ENCODE data around the gene CLDN11. TPM values are rescaled to one million over a fixed set of nuclear protein-coding genes. Genes with fewer than 3 reads are reported as not detected.
A peak's percentile ranks its signal among the peaks of the same experiment; 100 is the strongest.

Gene CLDN11
- total RNA-seq, 5 donors from 2014 or later (not counting 1 experiment from before 2014, with no cell fraction given), result 0.51 to 0.76 (median 0.70) TPM; not detected in 2

- CTCF ChIA-PET, result interaction anchor here in 1 of 2 donors (0.7 kb wide), 1 partner anchor 373 kb away, joined by 4 read pairs; no protein-coding TSS in a partner anchor
- Mint-ChIP-seq H3K4me1 (peaks cover 14 to 17% (median 16%) of the 10 kb centered on the region in 3 donors), H3K27me3 (no peaks in the 10 kb centered on the region), H3K4me3 (no peak overlapping the region), H3K36me3 (peaks cover 61% of the 10 kb centered on the region), H3K9me3 (no peaks in the 10 kb centered on the region), H3K27ac (no peak overlapping the region)
- Histone ChIP-seq H3K4me3 (ENCODE audit: control insufficient read depth in 1 of 2, extremely low read depth in 1 of 2, low read length in 1 of 2) (no peak overlapping the region), H3K36me3 (ENCODE audit: control insufficient read depth in 2 of 2, extremely low read depth in 1 of 2, insufficient read depth in 1 of 2, low read length in 1 of 2) (peaks cover 2 to 41% of the 10 kb centered on the region in 2 donors), H3K27ac (ENCODE audit: low read length) (no peak overlapping the region), H3K9me3 (no peaks in the 10 kb centered on the region), H3K27me3 (replicated peaks in 1 of 2; ENCODE audit: control insufficient read depth in 2 of 2, extremely low read depth in 1 of 2, insufficient read depth in 2 of 2, low read length in 1 of 2) (no peaks in the 10 kb centered on the region), H3K4me1 (ENCODE audit: control insufficient read depth in 1 of 2, extremely low read depth in 1 of 2, insufficient read depth in 2 of 2, low read length in 2 of 2) (no peaks in the 10 kb centered on the region)
- no peak for DNase-seq
- no peak for ATAC-seq (replicated peaks in 1 of 4)
- POLR2A ChIA-PET, result interaction anchor here in 1 of 2 donors (0.7 kb wide), 1 partner anchor 184 kb away, joined by 3 read pairs; no protein-coding TSS in a partner anchor
Measured at GRCh38 chr3:170387950-170388349, 30.7 kb upstream of the CLDN11 start.

GRCh38 chr3:170391108-170391507 lies 27.6 kb upstream of the CLDN11 start:
- Mint-ChIP-seq H3K9me3 (no peaks in the 10 kb centered on the region), H3K36me3 (peaks cover 38% of the 10 kb centered on the region), H3K4me3 (no peak overlapping the region), H3K27me3 (no peaks in the 10 kb centered on the region), H3K27ac (no peak overlapping the region), H3K4me1 (peaks cover 5 to 9% (median 7%) of the 10 kb centered on the region in 3 donors)
- CTCF ChIA-PET, result interaction anchor here in 1 of 2 donors (0.7 to 1.0 kb wide), 3 partner anchors 20 to 246 kb away, joined by 3 to 5 read pairs (median 3); no protein-coding TSS in a partner anchor
- 75% methylated on average over 1 of the region's 4 CpGs for WGBS (ENCODE audit: insufficient coverage)
- H3K4me3 ChIP-seq (ENCODE audit: control insufficient read depth in 1 of 2, extremely low read depth in 1 of 2, low read length in 1 of 2), result no peak overlapping the region
- peaks cover 2 to 31% of the 10 kb centered on the region in 2 donors for H3K36me3 ChIP-seq (ENCODE audit: control insufficient read depth in 2 of 2, extremely low read depth in 1 of 2, insufficient read depth in 1 of 2, low read length in 1 of 2)
- POLR2A ChIA-PET, result interaction anchor here in 1 of 2 donors (0.7 to 1.1 kb wide), 2 partner anchors 8 to 28 kb away, joined by 3 to 4 read pairs; no protein-coding TSS in a partner anchor
- DNase-seq (no peak), ATAC-seq (replicated peaks in 1 of 4) (no peak)
- no peaks in the 10 kb centered on the region for H3K27me3 ChIP-seq (replicated peaks in 1 of 2; ENCODE audit: control insufficient read depth in 2 of 2, extremely low read depth in 1 of 2, insufficient read depth in 2 of 2, low read length in 1 of 2)
- H3K4me1 ChIP-seq (ENCODE audit: control insufficient read depth in 1 of 2, extremely low read depth in 1 of 2, insufficient read depth in 2 of 2, low read length in 2 of 2), result no peaks in the 10 kb centered on the region
- no peaks in the 10 kb centered on the region for H3K9me3 ChIP-seq
- H3K27ac ChIP-seq (ENCODE audit: low read length), result no peak overlapping the region

GRCh38 chr3:170397685-170398084 lies 21.0 kb upstream of the CLDN11 start:
- ChIA-PET POLR2A (interaction anchor here in 1 of 2 donors (0.6 kb wide), 1 partner anchor 296 kb away, joined by 3 read pairs; no protein-coding TSS in a partner anchor), CTCF (interaction anchor here in 1 of 2 donors (0.6 kb wide), 1 partner anchor 89 kb away, joined by 6 read pairs; no protein-coding TSS in a partner anchor)
- H3K27ac ChIP-seq (ENCODE audit: low read length), result no peak overlapping the region
- no peaks in the 10 kb centered on the region for H3K27me3 ChIP-seq (replicated peaks in 1 of 2; ENCODE audit: control insufficient read depth in 2 of 2, extremely low read depth in 1 of 2, insufficient read depth in 2 of 2, low read length in 1 of 2)
- Mint-ChIP-seq H3K27me3 (no peaks in the 10 kb centered on the region), H3K27ac (no peak overlapping the region), H3K4me1 (peaks cover 1 to 6% (median 4%) of the 10 kb centered on the region in 3 donors), H3K4me3 (no peak overlapping the region), H3K36me3 (no peaks in the 10 kb centered on the region), H3K9me3 (peaks cover 0 to 4% (median 0%) of the 10 kb centered on the region in 3 donors)
- DNase-seq, result no peak
- no peak for ATAC-seq (replicated peaks in 1 of 4)
- no peak overlapping the region for H3K4me3 ChIP-seq (ENCODE audit: control insufficient read depth in 1 of 2, extremely low read depth in 1 of 2, low read length in 1 of 2)
- H3K36me3 ChIP-seq (ENCODE audit: control insufficient read depth in 2 of 2, extremely low read depth in 1 of 2, insufficient read depth in 1 of 2, low read length in 1 of 2), result no peaks in the 10 kb centered on the region
- 100% methylated on average over 3 of the region's 6 CpGs for WGBS (ENCODE audit: insufficient coverage)
- no peaks in the 10 kb centered on the region for H3K4me1 ChIP-seq (ENCODE audit: control insufficient read depth in 1 of 2, extremely low read depth in 1 of 2, insufficient read depth in 2 of 2, low read length in 2 of 2)
- H3K9me3 ChIP-seq, result peaks cover 2% of the 10 kb centered on the region

DNA sequence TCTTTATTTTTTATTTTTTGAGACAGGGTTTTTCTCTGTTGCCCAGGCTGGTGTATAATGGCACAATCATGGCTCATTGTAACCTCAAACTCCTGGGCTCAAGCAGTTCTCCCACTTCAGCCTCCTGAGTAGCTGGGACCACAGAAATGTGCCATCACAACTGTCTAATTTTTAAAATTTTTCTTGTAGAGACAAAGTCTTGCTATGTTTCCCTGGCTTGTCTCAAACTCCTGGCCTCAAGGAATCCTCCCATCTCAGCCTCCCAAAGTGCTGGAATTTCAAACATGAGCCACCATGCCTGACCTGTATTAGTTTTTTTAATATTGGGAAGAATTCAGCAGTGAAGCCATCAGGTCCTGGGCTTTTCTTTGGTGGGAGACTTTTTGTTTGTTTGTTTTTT lies 13.6 kb upstream of the CLDN11 start:
- Mint-ChIP-seq H3K4me3 (no peak overlapping the region), H3K27me3 (no peaks in the 10 kb centered on the region), H3K9me3 (peaks cover 0 to 7% (median 0%) of the 10 kb centered on the region in 3 donors), H3K27ac (no peak overlapping the region), H3K36me3 (no peaks in the 10 kb centered on the region), H3K4me1 (peaks cover 0 to 6% (median 0%) of the 10 kb centered on the region in 3 donors)
- Histone ChIP-seq H3K9me3 (no peaks in the 10 kb centered on the region), H3K4me3 (ENCODE audit: control insufficient read depth in 1 of 2, extremely low read depth in 1 of 2, low read length in 1 of 2) (no peak overlapping the region), H3K27ac (ENCODE audit: low read length) (no peak overlapping the region), H3K36me3 (ENCODE audit: control insufficient read depth in 2 of 2, extremely low read depth in 1 of 2, insufficient read depth in 1 of 2, low read length in 1 of 2) (no peaks in the 10 kb centered on the region), H3K27me3 (replicated peaks in 1 of 2; ENCODE audit: control insufficient read depth in 2 of 2, extremely low read depth in 1 of 2, insufficient read depth in 2 of 2, low read length in 1 of 2) (no peaks in the 10 kb centered on the region), H3K4me1 (ENCODE audit: control insufficient read depth in 1 of 2, extremely low read depth in 1 of 2, insufficient read depth in 2 of 2, low read length in 2 of 2) (no peaks in the 10 kb centered on the region)
- ChIA-PET POLR2A (no interaction called here), CTCF (interaction anchor here in 1 of 2 donors (0.6 kb wide), 1 partner anchor 8 kb away, joined by 3 read pairs; no protein-coding TSS in a partner anchor)
- ATAC-seq (replicated peaks in 1 of 4), result no peak
- no peak for DNase-seq

GRCh38 chr3:170410428-170411029 lies 8.1 kb upstream of the CLDN11 start:
- ChIA-PET POLR2A (no interaction called here), CTCF (interaction anchor here (0.6 to 1.1 kb wide), 4 partner anchors 45 to 217 kb away, joined by 3 to 6 read pairs (median 4); no protein-coding TSS in a partner anchor)
- ATAC-seq (replicated peaks in 1 of 4) (no peak), DNase-seq (peak in 1 of 35 experiments; percentile 26)
- peaks cover 0 to 3% of the 10 kb centered on the region in 2 experiments for H3K27me3 ChIP-seq (replicated peaks in 1 of 2; ENCODE audit: control insufficient read depth in 2 of 2, extremely low read depth in 1 of 2, insufficient read depth in 2 of 2, low read length in 1 of 2)
- H3K27ac ChIP-seq (ENCODE audit: low read length), result no peak overlapping the region
- no peaks in the 10 kb centered on the region for H3K9me3 ChIP-seq
- H3K36me3 ChIP-seq (ENCODE audit: control insufficient read depth in 2 of 2, extremely low read depth in 1 of 2, insufficient read depth in 1 of 2, low read length in 1 of 2), result no peaks in the 10 kb centered on the region
- Mint-ChIP-seq H3K27me3 (peaks cover 0 to 2% of the 10 kb centered on the region in 2 donors), H3K27ac (no peak overlapping the region), H3K9me3 (no peaks in the 10 kb centered on the region), H3K36me3 (no peaks in the 10 kb centered on the region), H3K4me1 (no peaks in the 10 kb centered on the region), H3K4me3 (no peak overlapping the region)
- no peak overlapping the region for H3K4me3 ChIP-seq (ENCODE audit: control insufficient read depth in 1 of 2, extremely low read depth in 1 of 2, low read length in 1 of 2)
- WGBS (ENCODE audit: insufficient coverage), result 100% methylated on average over 2 of the region's 4 CpGs
- no peaks in the 10 kb centered on the region for H3K4me1 ChIP-seq (ENCODE audit: control insufficient read depth in 1 of 2, extremely low read depth in 1 of 2, insufficient read depth in 2 of 2, low read length in 2 of 2)

DNA sequence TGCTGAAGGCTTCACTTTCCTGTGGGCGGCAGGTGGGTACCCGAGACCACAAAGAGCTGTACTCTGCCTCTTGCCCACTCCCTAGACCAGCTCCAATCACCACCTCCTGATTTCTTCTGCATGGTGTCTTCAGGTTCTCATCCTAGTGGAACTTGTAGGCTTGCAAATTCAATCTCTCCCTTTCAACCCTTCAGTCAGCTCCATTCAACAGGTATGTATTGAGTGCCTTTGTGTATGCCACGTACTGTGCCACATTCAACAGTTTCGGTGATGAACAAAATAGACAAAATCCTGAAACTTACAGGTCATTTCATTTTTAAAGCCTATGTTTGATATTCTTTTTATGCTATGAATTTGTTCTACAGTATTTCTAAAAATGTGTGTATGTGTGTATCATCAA lies 5.4 kb upstream of the CLDN11 start:
- H3K36me3 ChIP-seq (ENCODE audit: control insufficient read depth in 2 of 2, extremely low read depth in 1 of 2, insufficient read depth in 1 of 2, low read length in 1 of 2), result no peaks in the 10 kb centered on the region
- peaks cover 3 to 4% (median 4%) of the 10 kb centered on the region in 3 donors for H3K4me1 Mint-ChIP-seq

More for the DNA sequence above, 5.4 kb upstream of the CLDN11 start:
- no peak for DNase-seq
- ATAC-seq (replicated peaks in 1 of 4), result no peak
- H3K4me3 ChIP-seq (ENCODE audit: control insufficient read depth in 1 of 2, extremely low read depth in 1 of 2, low read length in 1 of 2), result no peak overlapping the region
- no CpG with 5 or more reads among the region's 4 CpGs for WGBS (ENCODE audit: insufficient coverage)
- Mint-ChIP-seq H3K27me3 (peaks cover 19 to 21% of the 10 kb centered on the region in 2 donors), H3K36me3 (no peaks in the 10 kb centered on the region), H3K9me3 (no peaks in the 10 kb centered on the region), H3K4me3 (no peak overlapping the region), H3K27ac (no peak overlapping the region)
- H3K27ac ChIP-seq (ENCODE audit: low read length), result no peak overlapping the region
- H3K9me3 ChIP-seq, result no peaks in the 10 kb centered on the region
- ChIA-PET POLR2A (no interaction called here), CTCF (interaction anchor here (0.5 to 1.8 kb wide), 15 partner anchors 10 to 1359 kb away, joined by 3 to 18 read pairs (median 5); partner anchors contain the start of gene SKIL (in 1 of the 2))
- peaks cover 5 to 10% of the 10 kb centered on the region in 2 experiments for H3K27me3 ChIP-seq (replicated peaks in 1 of 2; ENCODE audit: control insufficient read depth in 2 of 2, extremely low read depth in 1 of 2, insufficient read depth in 2 of 2, low read length in 1 of 2)
- peaks cover 0 to 1% of the 10 kb centered on the region in 2 experiments for H3K4me1 ChIP-seq (ENCODE audit: control insufficient read depth in 1 of 2, extremely low read depth in 1 of 2, insufficient read depth in 2 of 2, low read length in 2 of 2)
